Measurements from ENCODE around the gene INTS1. TPM values are rescaled to one million over a fixed set of nuclear protein-coding genes. Genes with fewer than 3 reads are reported as not detected.
"Not testable (repeated sequence)": the region's sequence is repeated elsewhere in the genome, so short reads cannot be mapped to it uniquely, and the experiment has no call there.

The INTS1 gene
- total and polyA plus RNA-seq, 3 donors from 2014 or later: 142 to 185 (median 142) TPM

DNA sequence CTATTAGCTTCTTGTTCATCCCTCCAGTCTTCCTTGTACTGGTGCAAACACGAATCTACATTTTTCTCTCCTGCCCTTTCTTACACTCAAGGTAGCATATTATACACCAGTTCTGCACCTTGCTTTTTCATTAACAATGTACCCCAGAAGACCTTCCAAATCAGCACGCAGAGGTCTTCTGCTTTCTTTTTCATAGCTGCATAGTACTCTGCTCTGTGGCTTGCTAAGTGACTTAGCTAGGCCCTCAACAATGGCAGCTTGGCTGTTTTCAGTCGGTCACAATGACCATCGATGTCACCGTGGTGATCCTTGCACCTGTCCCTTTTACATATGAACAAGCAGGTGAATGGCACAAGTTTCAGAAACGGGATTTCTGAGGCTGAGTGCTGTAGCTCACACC lies 21.2 kb upstream of the INTS1 start:
- H3K27ac ChIP-seq: no peak overlapping the region
- H3K4me3 ChIP-seq: no peak overlapping the region
- intact Hi-C loops (cut with DNase I; ENCODE audit: low total_unique reads): no loop called here
- WGBS, 2 donors: 93 to 94% methylated on average over 6 of the region's 6 CpGs
- DNase-seq: no peak
- TF ChIP-seq POLR2A (IDR thresholded peaks at IDR 0.05) (no peak), CTCF (IDR thresholded peaks at IDR 0.05) (no peak)
- H3K4me1 ChIP-seq: peaks cover 3% of the 10 kb centered on the region
- no peaks in the 10 kb centered on the region for H3K27me3 ChIP-seq
- no peaks in the 10 kb centered on the region for H3K9me3 ChIP-seq
- H3K36me3 ChIP-seq (ENCODE audit: low read depth, missing control alignments): no peaks in the 10 kb centered on the region

GRCh38 chr7:1523844-1524243 lies 19.7 kb upstream of the INTS1 start:
- DNase-seq: no peak
- no peak overlapping the region for H3K4me3 ChIP-seq
- H3K27me3 ChIP-seq: no peaks in the 10 kb centered on the region
- WGBS, 2 donors: 73% methylated on average over 8 to 17 of the region's 17 CpGs
- H3K27ac ChIP-seq: no peak overlapping the region
- H3K4me1 ChIP-seq: no peaks in the 10 kb centered on the region
- H3K9me3 ChIP-seq: no peaks in the 10 kb centered on the region
- no peaks in the 10 kb centered on the region for H3K36me3 ChIP-seq (ENCODE audit: low read depth, missing control alignments)
- intact Hi-C loops (cut with DNase I; ENCODE audit: low total_unique reads): no loop called here
- TF ChIP-seq CTCF (IDR thresholded peaks at IDR 0.05) (no peak), POLR2A (IDR thresholded peaks at IDR 0.05) (no peak)

- TF ChIP-seq CTCF (IDR thresholded peaks at IDR 0.05) (no peak), POLR2A (IDR thresholded peaks at IDR 0.05) (no peak)
- H3K9me3 ChIP-seq: no peaks in the 10 kb centered on the region
- H3K27me3 ChIP-seq: no peaks in the 10 kb centered on the region
- no peaks in the 10 kb centered on the region for H3K4me1 ChIP-seq
- no peaks in the 10 kb centered on the region for H3K36me3 ChIP-seq (ENCODE audit: low read depth, missing control alignments)
- no peak overlapping the region for H3K27ac ChIP-seq
- WGBS, 2 donors: 45 to 53% methylated on average over 3 to 13 of the region's 13 CpGs
- DNase-seq: no peak
- intact Hi-C loops (cut with DNase I; ENCODE audit: low total_unique reads): no loop called here
- no peak overlapping the region for H3K4me3 ChIP-seq
These were observed 19.0 kb upstream of the INTS1 start for GRCh38 chr7:1523208-1523607.

GRCh38 chr7:1521456-1521855 lies 17.3 kb upstream of the INTS1 start:
- Histone ChIP-seq H3K4me3 (no peak overlapping the region), H3K27ac (no peak overlapping the region), H3K4me1 (no peaks in the 10 kb centered on the region), H3K36me3 (ENCODE audit: low read depth, missing control alignments) (no peaks in the 10 kb centered on the region), H3K27me3 (no peaks in the 10 kb centered on the region), H3K9me3 (no peaks in the 10 kb centered on the region)
- DNase-seq: no peak
- TF ChIP-seq CTCF (IDR thresholded peaks at IDR 0.05) (no peak), POLR2A (IDR thresholded peaks at IDR 0.05) (no peak)
- intact Hi-C loops (cut with DNase I; ENCODE audit: low total_unique reads): no loop called here
- 71 to 79% methylated on average over 11 of the region's 11 CpGs for WGBS, 2 donors

DNA sequence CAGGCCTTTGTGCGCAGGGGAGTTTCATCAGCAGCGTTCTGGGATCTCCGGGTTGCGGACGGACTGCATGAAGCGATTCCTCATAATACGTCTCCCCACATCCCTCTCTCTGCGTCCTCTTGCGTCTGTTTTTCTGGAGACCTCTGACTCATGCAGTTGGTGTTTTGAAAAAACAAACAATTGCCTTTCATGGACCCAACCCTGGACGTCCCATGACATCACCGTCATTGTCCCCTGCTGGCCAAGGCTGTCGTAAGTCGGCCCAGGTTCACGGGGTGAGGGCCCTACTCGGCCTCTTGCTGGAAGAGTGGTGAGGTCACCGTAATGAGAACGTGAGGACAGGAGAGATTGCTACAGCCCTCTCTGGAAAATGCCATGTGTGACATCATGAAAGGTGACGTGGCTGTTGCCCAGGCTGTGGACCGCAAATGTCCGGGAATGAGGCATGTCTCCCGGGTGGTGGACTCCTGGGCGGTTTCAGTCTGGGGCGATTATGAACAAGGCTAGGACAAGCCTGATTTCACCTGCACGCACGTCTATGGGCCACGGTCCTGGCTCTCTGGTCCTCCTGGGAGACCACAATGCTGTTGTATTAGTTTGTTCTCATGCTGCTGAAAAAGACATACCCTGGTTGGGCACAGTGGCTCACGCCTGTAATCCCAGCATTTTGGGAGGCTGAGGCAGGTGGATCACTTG lies 16.5 kb upstream of the INTS1 start:
- intact Hi-C loops (cut with DNase I; ENCODE audit: low total_unique reads): no loop called here
- Histone ChIP-seq H3K27ac (no peak overlapping the region), H3K9me3 (no peaks in the 10 kb centered on the region), H3K4me3 (no peak overlapping the region), H3K36me3 (ENCODE audit: low read depth, missing control alignments) (no peaks in the 10 kb centered on the region), H3K27me3 (no peaks in the 10 kb centered on the region), H3K4me1 (no peaks in the 10 kb centered on the region)
- no peak for DNase-seq
- TF ChIP-seq CTCF (IDR thresholded peaks at IDR 0.05) (no peak), POLR2A (IDR thresholded peaks at IDR 0.05) (no peak)
- WGBS, 2 donors: 78 to 88% methylated on average over 27 of the region's 27 CpGs

GRCh38 chr7:1519322-1519922 lies 15.2 kb upstream of the INTS1 start:
- H3K9me3 ChIP-seq; H3K36me3 ChIP-seq (ENCODE audit: low read depth, missing control alignments); DNase-seq; H3K4me1 ChIP-seq; intact Hi-C loops (cut with DNase I; ENCODE audit: low total_unique reads); H3K27me3 ChIP-seq; H3K4me3 ChIP-seq; H3K27ac ChIP-seq: not testable (repeated sequence)
- WGBS, 2 donors: 93% methylated on average over 12 of the region's 12 CpGs

Measured in testis (tissue), 3 donors.